NCI-H82 (cell line): Measurements from ENCODE around the gene TXNDC8.
"Not testable (repeated sequence)": the region's sequence is repeated elsewhere in the genome, so short reads cannot be mapped to it uniquely, and the experiment has no call there.

Experiments
- DNase-seq: peaks from one replicate; lab custom pipeline; 2025; lab: John Stamatoyannopoulos, UW

TXNDC8 gene

GRCh38 chr9:110327716-110328115 is 9.9 kb downstream of the TXNDC8 start:
- no peak for DNase-seq

- DNase-seq = no peak
These were observed 13.8 kb downstream of the TXNDC8 start for GRCh38 chr9:110323818-110324217.

- DNase-seq = no peak
These were observed 16.8 kb downstream of the TXNDC8 start for GRCh38 chr9:110320651-110321445.

GRCh38 chr9:110319781-110320492 is 17.7 kb downstream of the TXNDC8 start:
- DNase-seq = no peak

- no peak for DNase-seq
These were observed 19.8 kb downstream of the TXNDC8 start for GRCh38 chr9:110317911-110318310.

GRCh38 chr9:110316261-110317075 is 21.2 kb downstream of the TXNDC8 start:
- peak; percentile 55 for DNase-seq

- not testable (repeated sequence) for DNase-seq
These were observed 25.7 kb downstream of the TXNDC8 start for GRCh38 chr9:110311978-110312377.

GRCh38 chr9:110309681-110310080 is 28.0 kb downstream of the TXNDC8 start:
- DNase-seq = no peak

- no peak for DNase-seq
These were observed 29.0 kb downstream of the TXNDC8 start for GRCh38 chr9:110308633-110309038.

- no peak for DNase-seq
These were observed 30.5 kb downstream of the TXNDC8 start for GRCh38 chr9:110307191-110307590.

GRCh38 chr9:110303133-110303532 is 34.5 kb downstream of the TXNDC8 start:
- DNase-seq = no peak

GRCh38 chr9:110298043-110298605 is 39.5 kb downstream of the TXNDC8 start:
- DNase-seq = no peak

GRCh38 chr9:110293248-110293647 is 44.4 kb downstream of the TXNDC8 start:
- no peak for DNase-seq

GRCh38 chr9:110291921-110292557 is 45.6 kb downstream of the TXNDC8 start:
- no peak for DNase-seq

- DNase-seq = no peak
These were observed 47.7 kb downstream of the TXNDC8 start for GRCh38 chr9:110290001-110290400.

GRCh38 chr9:110288503-110288902 is 49.2 kb downstream of the TXNDC8 start:
- DNase-seq = no peak

GRCh38 chr9:110287289-110287680 is 50.4 kb downstream of the TXNDC8 start:
- no peak for DNase-seq

- no peak for DNase-seq
These were observed 53.3 kb downstream of the TXNDC8 start for GRCh38 chr9:110284211-110284844.

GRCh38 chr9:110283751-110284150 is 53.9 kb downstream of the TXNDC8 start:
- DNase-seq = no peak

GRCh38 chr9:110282739-110283081 is 55.0 kb downstream of the TXNDC8 start:
- DNase-seq = no peak

- no peak for DNase-seq
These were observed 55.5 kb downstream of the TXNDC8 start for GRCh38 chr9:110282018-110282738.
